Transverse colon (tissue), 3 donors: ENCODE data around the gene GABARAP.

Source experiments
- POLR2A ChIP-seq: fragments of 450-650 bp; IDR thresholded peaks from one replicate; pipeline ENCODE4 v1.6.1; 2016; ENCODE audit warnings: antibody characterized with exemption, mild to moderate bottlenecking, moderate library complexity
- POLR2AphosphoS5 ChIP-seq, 3 donors: sonication (generic); formaldehyde crosslinking; IDR thresholded peaks; one replicate each; pipeline ENCODE4 v1.6.1; 2016; ENCODE audit warnings: antibody characterized with exemption in 3 of 3

DNA sequence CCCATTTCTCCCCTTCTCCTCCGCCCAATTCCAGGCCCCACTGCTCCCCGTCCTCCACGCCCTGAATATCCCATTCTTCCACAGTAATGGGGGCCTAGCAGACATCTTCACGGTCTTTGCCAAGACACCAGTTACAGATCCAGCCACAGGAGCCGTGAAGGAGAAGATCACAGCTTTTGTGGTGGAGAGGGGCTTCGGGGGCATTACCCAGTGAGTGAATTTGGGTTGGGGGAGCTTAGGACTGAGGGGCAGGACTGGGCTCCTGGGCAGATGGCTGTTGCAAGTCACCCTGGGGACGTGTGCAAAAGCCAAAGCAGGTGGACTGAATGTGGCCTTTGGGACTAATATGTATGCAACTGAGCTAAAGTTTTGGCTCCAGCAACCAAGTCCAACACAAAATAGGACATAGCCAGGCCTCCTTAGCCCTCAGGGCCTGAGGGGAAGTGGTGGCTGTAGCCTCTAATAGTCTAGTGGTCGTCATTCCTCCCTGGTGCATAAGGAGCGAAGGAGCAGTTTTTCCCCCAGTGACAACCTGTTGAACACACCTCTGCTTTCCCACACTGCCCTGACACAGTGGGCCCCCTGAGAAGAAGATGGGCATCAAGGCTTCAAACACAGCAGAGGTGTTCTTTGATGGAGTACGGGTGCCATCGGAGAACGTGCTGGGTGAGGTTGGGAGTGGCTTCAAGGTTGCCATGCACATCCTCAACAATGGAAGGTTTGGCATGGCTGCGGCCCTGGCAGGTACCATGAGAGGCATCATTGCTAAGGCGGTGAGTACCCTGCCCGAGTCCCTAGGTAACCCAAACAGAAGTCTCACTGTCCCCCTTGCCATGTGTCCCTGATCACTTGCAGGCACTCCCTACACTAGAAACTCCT lies 19.9 kb downstream of the GABARAP start:
- no peak for TF ChIP-seq POLR2AphosphoS5 (IDR thresholded peaks at IDR 0.05)
- TF ChIP-seq POLR2A = no peak
